IPS DF 6.9 (cell line): ENCODE measurements around the gene RDH14.

ENCODE experiments used
- DNase-seq: peaks from one replicate; pipeline ENCODE4 v3.0.0-alpha.2; 2013; ENCODE audit warnings: low read depth, low spot score
- H3K27ac ChIP-seq: one replicate; pipeline ENCODE4 v1.5.1; 2013; ENCODE audit warnings: low read length, control low read depth
- H3K27me3 ChIP-seq: 2 replicates; pipeline ENCODE4 v1.6.1; 2013; ENCODE audit warnings: mild to moderate bottlenecking, low read length; ENCODE audit not compliant: control insufficient read depth, insufficient read depth
- H3K36me3 ChIP-seq: 2 replicates; pipeline ENCODE4 v1.6.1; 2013; ENCODE audit warnings: low read length; ENCODE audit not compliant: control insufficient read depth, insufficient read depth
- H3K4me1 ChIP-seq: 2 replicates; pipeline ENCODE4 v1.6.1; 2013; ENCODE audit warnings: low read length; ENCODE audit not compliant: control insufficient read depth, insufficient read depth
- H3K4me3 ChIP-seq: 2 replicates; pipeline ENCODE4 v1.5.1; 2013; ENCODE audit warnings: mild to moderate bottlenecking, low read length
- H3K9me3 ChIP-seq: 2 replicates; pipeline ENCODE4 v1.6.1; 2013; ENCODE audit warnings: low read length, inconsistent platforms; ENCODE audit not compliant: control insufficient read depth, insufficient read depth
- WGBS: extraction: QIAGEN DNeasy Blood & Tissue Kit; methylation state at CpG from one replicate; pipeline ENCODE4 v1.1.7; 2013; ENCODE audit warnings: mixed read lengths, missing lambda C conversion rate; ENCODE audit not compliant: insufficient read length, insufficient coverage; 5-methylcytosine and 5-hydroxymethylcytosine counted together

RDH14 gene

GRCh38 chr2:18525852-18526251 lies 34.6 kb downstream of the RDH14 start:
- Histone ChIP-seq H3K36me3 (no peaks in the 10 kb centered on the region), H3K27me3 (no peaks in the 10 kb centered on the region), H3K9me3 (no peaks in the 10 kb centered on the region), H3K4me3 (no peak overlapping the region), H3K4me1 (no peaks in the 10 kb centered on the region), H3K27ac (no peak overlapping the region)
- WGBS, result no CpG with 5 or more reads among the region's 3 CpGs
- no peak for DNase-seq

GRCh38 chr2:18525236-18525635 lies 35.2 kb downstream of the RDH14 start:
- H3K9me3 ChIP-seq, result no peaks in the 10 kb centered on the region
- no peak overlapping the region for H3K27ac ChIP-seq
- no peaks in the 10 kb centered on the region for H3K27me3 ChIP-seq
- no CpG with 5 or more reads among the region's 2 CpGs for WGBS
- H3K4me1 ChIP-seq, result no peaks in the 10 kb centered on the region
- no peak overlapping the region for H3K4me3 ChIP-seq
- DNase-seq, result no peak
- no peaks in the 10 kb centered on the region for H3K36me3 ChIP-seq

- Histone ChIP-seq H3K36me3 (no peaks in the 10 kb centered on the region), H3K4me3 (no peak overlapping the region), H3K4me1 (no peaks in the 10 kb centered on the region), H3K9me3 (no peaks in the 10 kb centered on the region), H3K27ac (no peak overlapping the region), H3K27me3 (no peaks in the 10 kb centered on the region)
- DNase-seq, result no peak
- WGBS, result no CpG with 5 or more reads among the region's 2 CpGs
These were observed 37.8 kb downstream of the RDH14 start for GRCh38 chr2:18522484-18523146.

- Histone ChIP-seq H3K9me3 (no peaks in the 10 kb centered on the region), H3K27me3 (no peaks in the 10 kb centered on the region), H3K27ac (no peak overlapping the region), H3K4me1 (no peaks in the 10 kb centered on the region), H3K4me3 (no peak overlapping the region), H3K36me3 (no peaks in the 10 kb centered on the region)
- DNase-seq, result peak; percentile 71
- WGBS, result no CpG with 5 or more reads among the region's 16 CpGs
These were observed 39.7 kb downstream of the RDH14 start for GRCh38 chr2:18520451-18521425.

GRCh38 chr2:18519914-18520450 lies 40.5 kb downstream of the RDH14 start:
- Histone ChIP-seq H3K4me1 (no peaks in the 10 kb centered on the region), H3K4me3 (no peak overlapping the region), H3K9me3 (no peaks in the 10 kb centered on the region), H3K27ac (no peak overlapping the region), H3K36me3 (no peaks in the 10 kb centered on the region), H3K27me3 (no peaks in the 10 kb centered on the region)
- DNase-seq, result no peak
- WGBS, result no CpG with 5 or more reads among the region's 7 CpGs

GRCh38 chr2:18518116-18519111 lies 42.0 kb downstream of the RDH14 start:
- Histone ChIP-seq H3K36me3 (no peaks in the 10 kb centered on the region), H3K4me3 (no peak overlapping the region), H3K27ac (no peak overlapping the region), H3K27me3 (no peaks in the 10 kb centered on the region), H3K9me3 (no peaks in the 10 kb centered on the region), H3K4me1 (no peaks in the 10 kb centered on the region)
- DNase-seq, result no peak
- WGBS, result no CpG with 5 or more reads among the region's 11 CpGs

- H3K9me3 ChIP-seq, result no peaks in the 10 kb centered on the region
- no peaks in the 10 kb centered on the region for H3K36me3 ChIP-seq
- H3K4me3 ChIP-seq, result no peak overlapping the region
- DNase-seq, result no peak
- no CpG with 5 or more reads among the region's 1 CpG for WGBS
- no peak overlapping the region for H3K27ac ChIP-seq
- H3K27me3 ChIP-seq, result no peaks in the 10 kb centered on the region
- H3K4me1 ChIP-seq, result no peaks in the 10 kb centered on the region
These were observed 43.1 kb downstream of the RDH14 start for GRCh38 chr2:18517386-18517785.

- no peaks in the 10 kb centered on the region for H3K36me3 ChIP-seq
- WGBS, result no CpG with 5 or more reads among the region's 11 CpGs
- H3K4me1 ChIP-seq, result no peaks in the 10 kb centered on the region
- DNase-seq, result no peak
- no peak overlapping the region for H3K27ac ChIP-seq
- H3K9me3 ChIP-seq, result no peaks in the 10 kb centered on the region
- H3K4me3 ChIP-seq, result no peak overlapping the region
- H3K27me3 ChIP-seq, result no peaks in the 10 kb centered on the region
These were observed 44.3 kb downstream of the RDH14 start for GRCh38 chr2:18516112-18516511.

- Histone ChIP-seq H3K4me3 (no peak overlapping the region), H3K27me3 (no peaks in the 10 kb centered on the region), H3K4me1 (no peaks in the 10 kb centered on the region), H3K27ac (no peak overlapping the region), H3K9me3 (no peaks in the 10 kb centered on the region), H3K36me3 (no peaks in the 10 kb centered on the region)
- DNase-seq, result no peak
- no CpG with 5 or more reads among the region's 4 CpGs for WGBS
These were observed 45.7 kb downstream of the RDH14 start for GRCh38 chr2:18514526-18515461.
